Left lung (tissue), 14 donors: ENCODE results near the gene SF3B5. TPM values are rescaled to one million over a fixed set of nuclear protein-coding genes. Genes with fewer than 3 reads are reported as not detected.

ENCODE experiments used
- ATAC-seq: fragments of 200-7000 bp; cut with Tn5 transposase; one replicate; pipeline ENCODE4 v1.9.1; 2020; ENCODE audit warnings: moderate library complexity
- DNase-seq, 4 donors: peaks; one replicate each; pipeline ENCODE4 v3.0.0-alpha.2; 2013 to 2020
- H3K27ac ChIP-seq, 2 donors: fragments of 200-600 bp; sonication (generic) in 1 of 2; one replicate each; pipeline versions ENCODE4 v1.5.0 to v1.8.0; 2020 to 2021
- H3K27me3 ChIP-seq, 2 donors: fragments of 200-600 bp; sonication (generic) in 1 of 2; one replicate each; pipeline versions ENCODE4 v1.5.0 to v1.8.0; 2020 to 2021
- H3K36me3 ChIP-seq, 2 donors: fragments of 200-600 bp; sonication (generic) in 1 of 2; one replicate each; pipeline versions ENCODE4 v1.5.0 to v1.8.0; 2020 to 2021
- H3K4me1 ChIP-seq, 2 donors: fragments of 200-600 bp; one replicate each; pipeline ENCODE4 v1.8.0; 2021
- H3K4me3 ChIP-seq, 2 donors: fragments of 200-600 bp; sonication (generic) in 1 of 2; one replicate each; pipeline versions ENCODE4 v1.5.0 to v1.8.0; 2020 to 2021; ENCODE audit warnings: mild to moderate bottlenecking in 1 of 2
- H3K9me3 ChIP-seq, 2 donors: fragments of 200-600 bp; sonication (generic) in 1 of 2; one replicate each; pipeline versions ENCODE4 v1.5.0 to v1.8.0; 2020 to 2021
- CTCF ChIP-seq, 2 donors: fragments of 200-600 bp; sonication (generic) in 1 of 2; IDR thresholded peaks; one replicate each; pipeline versions ENCODE4 v1.5.0 to v1.8.0; 2021; ENCODE audit warnings: antibody characterized with exemption in 2 of 2
- intact Hi-C, 2 donors: fragments of 100-400 bp; cut with DNase I; formaldehyde crosslinking; loops; one replicate each; pipeline versions ENCODE4 v1.11.2 to v1.14.2; 2022
- long read RNA-seq, 12 donors: library from polyadenylated mRNA in 2 of 12; unstranded in 2 of 12; transcript quantifications; one replicate each; pipeline ENCODE4 v2.0.0 and lab custom pipeline, GENCODE V29; 2019 to 2026
- polyA plus RNA-seq, 6 donors: library from polyadenylated mRNA; unstranded; fragments of 120-200 nt; gene quantifications; one replicate each; pipeline ENCODE4 v1.2.1, GENCODE V29; 2013; ENCODE audit not compliant: insufficient read length in 6 of 6
- total RNA-seq, 2 donors: library from RNA; stranded (reverse); fragmentation: NEBNext Ultra II Directional; extraction: Animal tissue kit (Norgen Biotek cat#: 25700); gene quantifications; one replicate each; pipeline ENCODE4 v1.2.1, GENCODE V29; 2021
- donor health status: DM: no; HTN: yes; CAD: no.
- donor health status: DM: no; HTN: no; CAD: no.

Gene SF3B5
- 100 to 1,000 TPM; 118 to 130 TPM for total RNA-seq
- polyA plus RNA-seq, result 100 to 1,000 TPM; 100 to 135 (median 116) TPM
- long read RNA-seq, donor 1, transcript SF3B5-201 (1 exons, 693 nt), result major isoform, 150 of 150 reads
- long read RNA-seq, donor 1, partial matches to known transcripts, result 0 of 150 reads
- long read RNA-seq, donor 1, other reads (novel, unspliced or antisense), result 0 of 150 reads
- long read RNA-seq, donor 2, transcript SF3B5-201 (1 exons, 693 nt), result major isoform, 152 of 152 reads
- long read RNA-seq, donor 2, partial matches to known transcripts, result 0 of 152 reads
- long read RNA-seq, donor 2, other reads (novel, unspliced or antisense), result 0 of 152 reads
- long read RNA-seq, donor 3, transcript SF3B5-201 (1 exons, 693 nt), result major isoform, 121 of 121 reads
- long read RNA-seq, donor 3, partial matches to known transcripts, result 0 of 121 reads
- long read RNA-seq, donor 3, other reads (novel, unspliced or antisense), result 0 of 121 reads
- long read RNA-seq, donor 4, transcript SF3B5-201 (1 exons, 693 nt), result major isoform, 160 of 160 reads
- long read RNA-seq, donor 4, partial matches to known transcripts, result 0 of 160 reads
- long read RNA-seq, donor 4, other reads (novel, unspliced or antisense), result 0 of 160 reads
- long read RNA-seq, donor 5, transcript SF3B5-201 (1 exons, 693 nt), result major isoform, 111 of 111 reads
- long read RNA-seq, donor 5, partial matches to known transcripts, result 0 of 111 reads
- long read RNA-seq, donor 5, other reads (novel, unspliced or antisense), result 0 of 111 reads
- long read RNA-seq, donor 6, transcript SF3B5-201 (1 exons, 693 nt), result major isoform, 168 of 168 reads
- long read RNA-seq, donor 6, partial matches to known transcripts, result 0 of 168 reads
- long read RNA-seq, donor 6, other reads (novel, unspliced or antisense), result 0 of 168 reads
- long read RNA-seq, donor 7, transcript SF3B5-201 (1 exons, 693 nt), result major isoform, 101 of 101 reads
- long read RNA-seq, donor 7, partial matches to known transcripts, result 0 of 101 reads
- long read RNA-seq, donor 7, other reads (novel, unspliced or antisense), result 0 of 101 reads
- long read RNA-seq, donor 8, transcript SF3B5-201 (1 exons, 693 nt), result major isoform, 69 of 69 reads
- long read RNA-seq, donor 8, partial matches to known transcripts, result 0 of 69 reads
- long read RNA-seq, donor 8, other reads (novel, unspliced or antisense), result 0 of 69 reads
- long read RNA-seq, donor 9, transcript SF3B5-201 (1 exons, 693 nt), result major isoform, 5 of 5 reads
- long read RNA-seq, donor 9, partial matches to known transcripts, result 0 of 5 reads
- long read RNA-seq, donor 9, other reads (novel, unspliced or antisense), result 0 of 5 reads
- long read RNA-seq, donor 10, transcript SF3B5-201 (1 exons, 693 nt), result major isoform, 123 of 123 reads
- long read RNA-seq, donor 10, partial matches to known transcripts, result 0 of 123 reads
- long read RNA-seq, donor 10, other reads (novel, unspliced or antisense), result 0 of 123 reads
- long read RNA-seq, donor 11, transcript SF3B5-201 (1 exons, 693 nt), result major isoform, 130 of 130 reads
- long read RNA-seq, donor 11, partial matches to known transcripts, result 0 of 130 reads
- long read RNA-seq, donor 11, other reads (novel, unspliced or antisense), result 0 of 130 reads
- long read RNA-seq, donor 12, transcript SF3B5-201 (1 exons, 693 nt), result major isoform, 75 of 75 reads
- long read RNA-seq, donor 12, partial matches to known transcripts, result 0 of 75 reads
- long read RNA-seq, donor 12, other reads (novel, unspliced or antisense), result 0 of 75 reads

GRCh38 chr6:144095134-144096002 is at the start of gene SF3B5:
Gene SF3B5, minus strand, starts transcription at chr6:144095573. Its CDS starts 76 bp downstream, at chr6:144095497.
- peak within 1 kb of the TSS; percentile 84 to 91 for H3K4me3 ChIP-seq
- peak within 1 kb of the TSS; percentile 80 to 93 for H3K27ac ChIP-seq
- H3K9me3 ChIP-seq, result no peaks in the 10 kb centered on the region
- peak; percentile 98 for ATAC-seq
- peaks cover 13 to 23% of the 10 kb centered on the region in 2 donors for H3K4me1 ChIP-seq
- peak; percentile 97 to 100 (median 99) for DNase-seq
- intact Hi-C loops, result no loop called here
- no peaks in the 10 kb centered on the region for H3K36me3 ChIP-seq
- no peaks in the 10 kb centered on the region for H3K27me3 ChIP-seq
- no peak for TF ChIP-seq CTCF (IDR thresholded peaks at IDR 0.05)

- no peak for DNase-seq
- peaks cover 0 to 12% of the 10 kb centered on the region in 2 donors for H3K4me1 ChIP-seq
- no peak overlapping the region for H3K4me3 ChIP-seq
- no peaks in the 10 kb centered on the region for H3K36me3 ChIP-seq
- TF ChIP-seq CTCF (IDR thresholded peaks at IDR 0.05), result no peak
- no peak overlapping the region for H3K27ac ChIP-seq
- intact Hi-C loops, result no loop called here
- no peaks in the 10 kb centered on the region for H3K9me3 ChIP-seq
- ATAC-seq, result no peak
- H3K27me3 ChIP-seq, result no peaks in the 10 kb centered on the region
These were observed 49.6 kb upstream of the SF3B5 start for GRCh38 chr6:144144996-144145395.

- no peak overlapping the region for H3K27ac ChIP-seq
- no peaks in the 10 kb centered on the region for H3K27me3 ChIP-seq
- intact Hi-C loops, result no loop called here
- no peak for DNase-seq
- H3K4me1 ChIP-seq, result peaks cover 0 to 12% of the 10 kb centered on the region in 2 donors
- no peaks in the 10 kb centered on the region for H3K36me3 ChIP-seq
- TF ChIP-seq CTCF (IDR thresholded peaks at IDR 0.05), result no peak
- ATAC-seq, result no peak
- no peaks in the 10 kb centered on the region for H3K9me3 ChIP-seq
- H3K4me3 ChIP-seq, result no peak overlapping the region
These were observed 48.5 kb upstream of the SF3B5 start for GRCh38 chr6:144143878-144144277.

- TF ChIP-seq CTCF (IDR thresholded peaks at IDR 0.05), result no peak
- Histone ChIP-seq H3K4me1 (peaks cover 0 to 12% of the 10 kb centered on the region in 2 donors), H3K27ac (no peak overlapping the region), H3K27me3 (no peaks in the 10 kb centered on the region), H3K36me3 (no peaks in the 10 kb centered on the region), H3K4me3 (no peak overlapping the region), H3K9me3 (no peaks in the 10 kb centered on the region)
- ATAC-seq (no peak), DNase-seq (no peak)
- intact Hi-C loops, result no loop called here
These were observed 47.7 kb upstream of the SF3B5 start for GRCh38 chr6:144143106-144143505.
